WTC11 (cell line): ENCODE results near the gene HSP90AB1. TPM values are rescaled to one million over a fixed set of nuclear protein-coding genes. Genes with fewer than 3 reads are reported as not detected.

Source experiments
- ATAC-seq: fragments of 200-7000 bp; cut with Tn5 transposase; 2 replicates; pipeline ENCODE4 v1.10.0; 2021; ENCODE audit warnings: mild to moderate bottlenecking, moderate library complexity
- CTCF ChIA-PET: fragments of 300-600 bp; sonication (Branson Sonifier 250); formaldehyde crosslinking; loops from one replicate; lab custom pipeline; 2021; ENCODE audit warnings: antibody characterized with exemption; lab: Charles Lee
- POLR2A ChIA-PET: fragments of 350-600 bp; sonication (Branson Sonifier 250); formaldehyde crosslinking; loops from one replicate; lab custom pipeline; 2021; ENCODE audit warnings: antibody characterized with exemption; lab: Charles Lee
- DNase-seq: peaks from one replicate; pipeline ENCODE4 v3.0.0; 2021; ENCODE audit warnings: low spot score
- H3K27ac Mint-ChIP-seq: 2 replicates; pipeline ENCODE4 v1.8.0; 2021; ENCODE audit warnings: mixed read lengths
- H3K27me3 Mint-ChIP-seq: 2 replicates; pipeline ENCODE4 v1.8.0; 2021; ENCODE audit warnings: low read depth, mild to moderate bottlenecking, moderate library complexity, mixed read lengths
- H3K36me3 Mint-ChIP-seq: 2 replicates; pipeline ENCODE4 v1.8.0; 2021; ENCODE audit warnings: mixed read lengths
- H3K4me1 Mint-ChIP-seq: 2 replicates; pipeline ENCODE4 v1.8.0; 2022; ENCODE audit warnings: mixed read lengths
- H3K4me3 Mint-ChIP-seq: 2 replicates; pipeline ENCODE4 v1.8.0; 2021; ENCODE audit warnings: mild to moderate bottlenecking, moderate library complexity, mixed read lengths
- H3K9me3 Mint-ChIP-seq: 2 replicates; pipeline ENCODE4 v1.8.0; 2021; ENCODE audit warnings: mixed read lengths
- CREB1 ChIP-seq: sonication (generic); formaldehyde crosslinking; IDR thresholded peaks from 2 replicates; pipeline ENCODE4 v1.8.0; 2023; ENCODE audit warnings: mild to moderate bottlenecking, missing genetic modification reagents
- E2F4 ChIP-seq: sonication (generic); formaldehyde crosslinking; IDR thresholded peaks from 2 replicates; pipeline ENCODE4 v1.8.1; 2022; ENCODE audit warnings: low read depth, mild to moderate bottlenecking, moderate library complexity, missing genetic modification reagents, borderline replicate concordance
- ESRRA ChIP-seq: sonication (generic); formaldehyde crosslinking; IDR thresholded peaks from 2 replicates; pipeline ENCODE4 v1.8.1; 2022; ENCODE audit warnings: mild to moderate bottlenecking, missing genetic modification reagents, borderline replicate concordance
- ETV6 ChIP-seq: sonication (generic); formaldehyde crosslinking; IDR thresholded peaks from 2 replicates; pipeline ENCODE4 v1.8.1; 2022; ENCODE audit warnings: mild to moderate bottlenecking, missing genetic modification reagents
- JAZF1 ChIP-seq: fragments of 250-450 bp; sonication (Bioruptor Pico); IDR thresholded peaks from 2 replicates; pipeline ENCODE4 v1.9.0; 2021; ENCODE audit warnings: moderate library complexity, mild to moderate bottlenecking, inconsistent platforms
- MAX ChIP-seq: sonication (generic); formaldehyde crosslinking; IDR thresholded peaks from 2 replicates; pipeline ENCODE4 v1.8.0; 2022; ENCODE audit warnings: mild to moderate bottlenecking, missing genetic modification reagents
- NR3C1 ChIP-seq: sonication (generic); formaldehyde crosslinking; conservative IDR thresholded peaks from 2 replicates; pipeline ENCODE4 v1.8.1; 2023; ENCODE audit warnings: low read depth, mild to moderate bottlenecking, missing genetic modification reagents
- PRDM15 ChIP-seq: sonication (generic); formaldehyde crosslinking; IDR thresholded peaks from 2 replicates; pipeline ENCODE4 v1.8.0; 2022; ENCODE audit warnings: missing genetic modification reagents
- SP1 ChIP-seq: sonication (generic); formaldehyde crosslinking; conservative IDR thresholded peaks from 2 replicates; pipeline ENCODE4 v1.8.1; 2022; ENCODE audit warnings: missing genetic modification reagents
- TEAD1 ChIP-seq: sonication (generic); formaldehyde crosslinking; IDR thresholded peaks from 2 replicates; pipeline ENCODE4 v1.8.0; 2022; ENCODE audit warnings: mild to moderate bottlenecking, missing genetic modification reagents
- ZBTB21 ChIP-seq: sonication (generic); formaldehyde crosslinking; IDR thresholded peaks from 2 replicates; pipeline ENCODE4 v1.8.1; 2023; ENCODE audit warnings: mild to moderate bottlenecking, missing genetic modification reagents, borderline replicate concordance
- ZMAT4 ChIP-seq: fragments of 250-450 bp; sonication (Bioruptor Pico); IDR thresholded peaks from 2 replicates; pipeline ENCODE4 v1.9.0; 2021; ENCODE audit warnings: mild to moderate bottlenecking
- ZNF423 ChIP-seq: fragments of 250-450 bp; sonication (Bioruptor Pico); IDR thresholded peaks from 2 replicates; pipeline ENCODE4 v2.1.2; 2022; ENCODE audit warnings: mild to moderate bottlenecking, moderate library complexity
- ZNF425 ChIP-seq: fragments of 250-450 bp; sonication (Bioruptor Pico); conservative IDR thresholded peaks from 2 replicates; pipeline ENCODE4 v1.9.0; 2021; ENCODE audit warnings: mild to moderate bottlenecking
- ZNF512 ChIP-seq: sonication (generic); formaldehyde crosslinking; IDR thresholded peaks from 2 replicates; pipeline ENCODE4 v1.8.1; 2022; ENCODE audit warnings: missing genetic modification reagents, borderline replicate concordance
- total RNA-seq: library from RNA; stranded (reverse); gene quantifications from 3 replicates; pipeline ENCODE4 v1.2.3, GENCODE V29; 2021

The HSP90AB1 gene
- total RNA-seq, 1 experiment from 2014 or later: 2,171 TPM

- POLR2A ChIA-PET: interaction anchor here (0.9 to 2.7 kb wide), 5 partner anchors 11 to 30 kb away, joined by 4 to 14 read pairs (median 8); partner anchors contain the start of gene HSP90AB1
- DNase-seq: peak; percentile 70
- H3K27me3 Mint-ChIP-seq: no peaks in the 10 kb centered on the region
- H3K9me3 Mint-ChIP-seq: no peaks in the 10 kb centered on the region
- no peaks in the 10 kb centered on the region for H3K36me3 Mint-ChIP-seq
- CTCF ChIA-PET: interaction anchor here (0.8 to 2.5 kb wide), 6 partner anchors 9 to 44 kb away, joined by 3 to 13 read pairs (median 5); no protein-coding TSS in a partner anchor
- H3K27ac Mint-ChIP-seq: peak within 1 kb of the TSS; percentile 99
- TF ChIP-seq ZMAT4 (CRISPR knock-in tag) (no peak), ZNF423 (CRISPR knock-in tag) (no peak), ETV6 (CRISPR knock-in tag) (0 out of 2 replicates have a peak, but pooled peaks have one; percentile 46), PRDM15 (CRISPR knock-in tag) (peak; percentile 74), NR3C1 (CRISPR knock-in tag) (no peak), E2F4 (no peak), ZBTB21 (CRISPR knock-in tag) (no peak), SP1 (CRISPR knock-in tag) (peak; percentile 42; the same call in 1 of the 2 replicates), JAZF1 (CRISPR knock-in tag) (no peak)
- peaks cover 40% of the 10 kb centered on the region for H3K4me1 Mint-ChIP-seq
- H3K4me3 Mint-ChIP-seq: peak within 1 kb of the TSS; percentile 53
- peak; percentile 48 for ATAC-seq
Observed at GRCh38 chr6:44216677-44217331, 30.1 kb upstream of the HSP90AB1 start, which contains the start of gene MYMX. Gene MYMX, plus strand, starts transcription at chr6:44216926. Its CDS starts 546 bp downstream, at chr6:44217472.

- Mint-ChIP-seq H3K4me1 (peaks cover 46% of the 10 kb centered on the region), H3K36me3 (no peaks in the 10 kb centered on the region), H3K27ac (peak overlapping the region; percentile 99), H3K4me3 (peak overlapping the region; percentile 72), H3K27me3 (no peaks in the 10 kb centered on the region), H3K9me3 (no peaks in the 10 kb centered on the region)
- DNase-seq: peak; percentile 64
- ChIA-PET CTCF (interaction anchor here (1.2 to 2.5 kb wide), 5 partner anchors 9 to 45 kb away, joined by 3 to 13 read pairs (median 5); no protein-coding TSS in a partner anchor), POLR2A (interaction anchor here (1.2 to 2.8 kb wide), 5 partner anchors 10 to 29 kb away, joined by 4 to 21 read pairs (median 8); partner anchors contain the start of gene HSP90AB1)
- peak; percentile 2 for ATAC-seq
- TF ChIP-seq SP1 (CRISPR knock-in tag): 0 out of 2 replicates have a peak, but pooled peaks have one; percentile 10
- peak; percentile 55; the same call in 1 of the 2 replicates for TF ChIP-seq TEAD1 (CRISPR knock-in tag)
- 0 out of 2 replicates have a peak, but pooled peaks have one; percentile 29 for TF ChIP-seq ZBTB21 (CRISPR knock-in tag)
- TF ChIP-seq ZNF425 (CRISPR knock-in tag): no peak
- no peak for TF ChIP-seq PRDM15 (CRISPR knock-in tag)
- peak; percentile 72; the same call in 1 of the 2 replicates for TF ChIP-seq MAX (CRISPR knock-in tag)
- no peak for TF ChIP-seq ZNF512 (CRISPR knock-in tag)
- TF ChIP-seq ESRRA: 0 out of 2 replicates have a peak, but pooled peaks have one; percentile 45
- no peak for TF ChIP-seq CREB1 (CRISPR knock-in tag)
Observed at GRCh38 chr6:44217332-44218143, 29.4 kb upstream of the HSP90AB1 start.
